ENCODE measurements around the gene TNFRSF18. TPM values are rescaled to one million over a fixed set of nuclear protein-coding genes. Genes with fewer than 3 reads are reported as not detected.

The TNFRSF18 gene
- total RNA-seq, 2 donors from 2014 or later = 0.95 to 1.7 TPM

DNA sequence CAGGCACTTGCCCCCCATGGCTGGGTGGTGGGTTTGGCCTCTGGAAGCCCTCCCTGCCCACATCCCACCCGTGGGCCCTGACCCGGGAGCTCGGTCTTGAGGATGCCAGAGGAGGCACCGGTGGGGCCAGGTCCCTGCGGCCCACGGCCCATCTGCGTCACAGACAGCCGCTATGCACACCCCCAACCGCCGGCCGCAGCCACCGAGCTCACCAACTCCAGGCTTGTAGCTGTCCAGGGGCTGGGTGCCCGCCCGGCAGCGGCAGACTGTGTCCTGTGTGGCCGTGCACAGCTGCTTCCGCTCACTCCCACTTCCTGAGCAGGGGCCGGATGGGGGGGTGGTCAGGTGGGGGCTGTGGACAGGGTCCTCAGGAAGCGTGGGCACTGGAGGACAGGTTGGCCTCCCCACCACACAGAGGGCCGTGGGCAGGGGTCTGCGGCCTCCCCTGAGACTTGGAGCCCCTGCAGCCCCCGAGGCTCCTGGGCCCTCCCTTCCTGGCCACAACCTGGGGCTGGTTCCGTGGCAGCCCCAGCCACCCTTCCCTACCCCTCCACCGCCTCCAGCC, 6.5 kb upstream of the TNFRSF18 start:
- no peak for DNase-seq
- H3K4me1 Mint-ChIP-seq = no peaks in the 10 kb centered on the region
- H3K9me3 Mint-ChIP-seq = no peaks in the 10 kb centered on the region
- H3K9ac ChIP-seq (ENCODE audit: extremely low read depth, low read length, poor library complexity, severe bottlenecking) = no peak overlapping the region
- TF ChIP-seq, protein P1, sequence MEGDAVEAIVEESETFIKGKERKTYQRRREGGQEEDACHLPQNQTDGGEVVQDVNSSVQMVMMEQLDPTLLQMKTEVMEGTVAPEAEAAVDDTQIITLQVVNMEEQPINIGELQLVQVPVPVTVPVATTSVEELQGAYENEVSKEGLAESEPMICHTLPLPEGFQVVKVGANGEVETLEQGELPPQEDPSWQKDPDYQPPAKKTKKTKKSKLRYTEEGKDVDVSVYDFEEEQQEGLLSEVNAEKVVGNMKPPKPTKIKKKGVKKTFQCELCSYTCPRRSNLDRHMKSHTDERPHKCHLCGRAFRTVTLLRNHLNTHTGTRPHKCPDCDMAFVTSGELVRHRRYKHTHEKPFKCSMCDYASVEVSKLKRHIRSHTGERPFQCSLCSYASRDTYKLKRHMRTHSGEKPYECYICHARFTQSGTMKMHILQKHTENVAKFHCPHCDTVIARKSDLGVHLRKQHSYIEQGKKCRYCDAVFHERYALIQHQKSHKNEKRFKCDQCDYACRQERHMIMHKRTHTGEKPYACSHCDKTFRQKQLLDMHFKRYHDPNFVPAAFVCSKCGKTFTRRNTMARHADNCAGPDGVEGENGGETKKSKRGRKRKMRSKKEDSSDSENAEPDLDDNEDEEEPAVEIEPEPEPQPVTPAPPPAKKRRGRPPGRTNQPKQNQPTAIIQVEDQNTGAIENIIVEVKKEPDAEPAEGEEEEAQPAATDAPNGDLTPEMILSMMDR (conservative IDR thresholded peaks at IDR 0.05) = no peak
- H3K27me3 Mint-ChIP-seq (ENCODE audit: insufficient read depth) = no peaks in the 10 kb centered on the region
- no peaks in the 10 kb centered on the region for H3K27me3 ChIP-seq (ENCODE audit: control insufficient read depth, insufficient read depth, low read length, poor library complexity, severe bottlenecking)
- H3K36me3 ChIP-seq (ENCODE audit: control insufficient read depth, insufficient read depth, low read length) = peaks cover 6% of the 10 kb centered on the region
- H3K4me3 Mint-ChIP-seq = no peak overlapping the region
- H3K4me1 ChIP-seq (ENCODE audit: control insufficient read depth, insufficient read depth, low read length) = no peaks in the 10 kb centered on the region
- no peak overlapping the region for H3K27ac ChIP-seq (ENCODE audit: low read depth, low read length)
- no peaks in the 10 kb centered on the region for H3K9me3 ChIP-seq (ENCODE audit: control insufficient read depth, low read length)
- H3K4me3 ChIP-seq (ENCODE audit: low read length) = no peak overlapping the region
- peaks cover 10% of the 10 kb centered on the region for H3K36me3 Mint-ChIP-seq (ENCODE audit: low read depth)
- H3K27ac Mint-ChIP-seq = no peak overlapping the region
- WGBS, 2 experiments (ENCODE audit: insufficient coverage in 1 of 2, insufficient read length in 1 of 2) = 94 to 100% methylated on average over 1 to 24 of the region's 24 CpGs

DNA sequence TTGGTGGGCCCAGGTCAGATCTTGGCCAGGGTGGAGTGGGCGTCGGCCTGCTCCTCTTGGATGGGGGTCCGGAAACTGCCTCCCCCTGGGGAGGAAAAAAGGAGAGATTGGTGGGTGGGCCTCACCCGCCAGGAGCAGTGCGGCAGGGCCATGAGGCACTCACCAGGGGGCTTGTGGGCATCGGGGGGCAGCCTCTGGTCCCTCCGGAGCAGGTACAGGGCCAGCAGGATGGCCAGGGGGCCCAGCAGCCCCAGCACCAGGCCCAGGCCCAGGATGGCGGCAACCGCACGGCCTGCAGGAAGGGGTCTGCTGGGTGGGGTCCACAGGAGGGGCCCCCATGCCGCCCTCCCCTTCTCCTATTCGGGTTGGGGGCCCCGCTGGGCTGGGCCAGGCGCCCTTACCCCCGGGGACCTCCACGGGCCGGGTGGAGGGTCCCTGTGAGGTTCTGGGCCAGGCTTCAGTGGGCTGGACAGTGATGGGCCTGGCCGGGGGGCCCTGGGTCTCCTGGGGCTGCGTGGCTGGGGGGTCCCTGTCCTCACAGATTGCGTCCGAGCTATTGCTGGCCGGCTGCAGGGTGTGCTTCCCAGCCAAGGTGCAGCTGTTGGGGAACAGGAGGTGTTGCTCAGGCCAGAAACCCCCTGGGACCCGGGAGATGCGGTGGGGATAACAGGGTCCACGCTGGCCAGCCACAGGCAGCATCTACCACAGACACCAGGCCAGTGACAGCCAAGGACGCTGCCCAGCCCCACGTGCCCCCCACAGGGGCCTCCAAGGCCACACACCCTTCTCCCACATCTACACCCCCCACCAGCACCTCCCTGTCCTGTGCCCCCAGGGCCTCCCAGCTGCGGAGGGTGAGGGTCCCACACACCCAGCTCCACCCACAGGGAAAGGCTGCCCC, 5.4 kb upstream of the TNFRSF18 start:
- no peak overlapping the region for H3K27ac Mint-ChIP-seq
- WGBS, 2 experiments (ENCODE audit: insufficient coverage in 1 of 2, insufficient read length in 1 of 2) = 91% methylated on average over 13 to 28 of the region's 28 CpGs
- no peaks in the 10 kb centered on the region for H3K9me3 ChIP-seq (ENCODE audit: control insufficient read depth, low read length)
- TF ChIP-seq, protein P1 (conservative IDR thresholded peaks at IDR 0.05) = no peak
- H3K9me3 Mint-ChIP-seq = no peaks in the 10 kb centered on the region
- H3K4me1 ChIP-seq (ENCODE audit: control insufficient read depth, insufficient read depth, low read length) = no peaks in the 10 kb centered on the region
- H3K36me3 Mint-ChIP-seq (ENCODE audit: low read depth) = peaks cover 5% of the 10 kb centered on the region
- no peak for DNase-seq
- no peaks in the 10 kb centered on the region for H3K27me3 Mint-ChIP-seq (ENCODE audit: insufficient read depth)
- H3K27me3 ChIP-seq (ENCODE audit: control insufficient read depth, insufficient read depth, low read length, poor library complexity, severe bottlenecking) = peaks cover 8% of the 10 kb centered on the region
- H3K4me3 Mint-ChIP-seq = no peak overlapping the region
- no peak overlapping the region for H3K4me3 ChIP-seq (ENCODE audit: low read length)
- no peak overlapping the region for H3K27ac ChIP-seq (ENCODE audit: low read depth, low read length)
- H3K4me1 Mint-ChIP-seq = no peaks in the 10 kb centered on the region
- peaks cover 4% of the 10 kb centered on the region for H3K36me3 ChIP-seq (ENCODE audit: control insufficient read depth, insufficient read depth, low read length)
- no peak overlapping the region for H3K9ac ChIP-seq (ENCODE audit: extremely low read depth, low read length, poor library complexity, severe bottlenecking)

DNA sequence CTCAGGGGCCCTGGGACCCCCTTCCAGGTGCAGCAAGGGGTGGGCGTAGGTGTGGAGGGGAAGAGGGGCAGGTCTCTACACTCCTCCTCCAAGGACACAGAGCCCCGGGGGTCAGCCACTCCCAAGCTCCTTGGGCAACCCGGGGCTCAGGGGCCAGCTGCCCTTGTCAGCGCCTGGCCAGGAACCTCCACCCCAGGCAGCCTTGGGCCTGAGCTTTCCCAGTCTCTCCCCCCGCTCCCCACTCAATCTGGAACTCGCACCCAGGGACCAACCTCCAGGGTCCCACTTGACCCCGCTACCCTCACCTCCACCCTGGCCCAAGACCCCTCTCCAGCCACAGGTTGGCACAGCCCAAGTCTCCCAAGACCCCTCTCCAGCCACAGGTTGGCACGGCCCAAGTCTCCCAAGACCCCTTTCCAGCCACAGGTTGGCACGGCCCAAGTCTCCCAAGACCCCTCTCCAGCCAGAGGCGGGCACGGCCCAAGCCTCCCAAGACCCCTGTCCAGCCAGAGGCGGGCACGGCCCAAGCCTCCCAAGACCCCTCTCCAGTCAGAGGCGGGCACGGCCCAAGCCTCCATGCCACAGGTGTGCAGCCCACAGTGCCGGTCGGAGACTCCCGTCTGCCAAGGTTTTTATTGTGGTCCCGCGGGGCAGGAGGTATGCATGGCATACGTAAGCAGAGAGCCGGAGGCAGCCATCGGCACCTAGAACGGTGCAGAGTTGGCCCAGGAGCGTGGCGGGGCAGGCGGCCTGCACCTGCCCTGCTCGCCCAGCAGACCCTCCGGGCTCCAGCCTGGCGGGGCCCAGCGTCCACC, 4.5 kb upstream of the TNFRSF18 start:
- H3K9ac ChIP-seq (ENCODE audit: extremely low read depth, low read length, poor library complexity, severe bottlenecking) = no peak overlapping the region
- no peak overlapping the region for H3K4me3 Mint-ChIP-seq
- no peak for DNase-seq
- 92 to 94% methylated on average over 19 to 31 of the region's 31 CpGs for whole genome bisulfite sequencing, 2 experiments (ENCODE audit: insufficient coverage in 1 of 2, insufficient read length in 1 of 2)
- no peaks in the 10 kb centered on the region for H3K9me3 ChIP-seq (ENCODE audit: control insufficient read depth, low read length)
- H3K4me1 ChIP-seq (ENCODE audit: control insufficient read depth, insufficient read depth, low read length) = no peaks in the 10 kb centered on the region
- no peak overlapping the region for H3K27ac Mint-ChIP-seq
- TF ChIP-seq, protein P1 (conservative IDR thresholded peaks at IDR 0.05) = no peak
- H3K27ac ChIP-seq (ENCODE audit: low read depth, low read length) = no peak overlapping the region
- H3K4me1 Mint-ChIP-seq = no peaks in the 10 kb centered on the region
- peaks cover 1% of the 10 kb centered on the region for H3K27me3 Mint-ChIP-seq (ENCODE audit: insufficient read depth)
- H3K27me3 ChIP-seq (ENCODE audit: control insufficient read depth, insufficient read depth, low read length, poor library complexity, severe bottlenecking) = peaks cover 17% of the 10 kb centered on the region
- no peaks in the 10 kb centered on the region for H3K9me3 Mint-ChIP-seq
- H3K4me3 ChIP-seq (ENCODE audit: low read length) = no peak overlapping the region
- no peaks in the 10 kb centered on the region for H3K36me3 ChIP-seq (ENCODE audit: control insufficient read depth, insufficient read depth, low read length)
- H3K36me3 Mint-ChIP-seq (ENCODE audit: low read depth) = no peaks in the 10 kb centered on the region
